ENCODE measurements around the gene VGLL2.
"Not testable (repeated sequence)": the region's sequence is repeated elsewhere in the genome, so short reads cannot be mapped to it uniquely, and the experiment has no call there.

Gene VGLL2

GRCh38 chr6:117265410-117266256, at the start of gene VGLL2:
Gene VGLL2, plus strand, starts transcription at chr6:117265558. Its CDS starts 206 bp downstream, at chr6:117265764.
- DNase-seq, result peak; percentile 66

GRCh38 chr6:117222861-117223260, 42.5 kb upstream of the VGLL2 start:
- no peak for DNase-seq

DNA sequence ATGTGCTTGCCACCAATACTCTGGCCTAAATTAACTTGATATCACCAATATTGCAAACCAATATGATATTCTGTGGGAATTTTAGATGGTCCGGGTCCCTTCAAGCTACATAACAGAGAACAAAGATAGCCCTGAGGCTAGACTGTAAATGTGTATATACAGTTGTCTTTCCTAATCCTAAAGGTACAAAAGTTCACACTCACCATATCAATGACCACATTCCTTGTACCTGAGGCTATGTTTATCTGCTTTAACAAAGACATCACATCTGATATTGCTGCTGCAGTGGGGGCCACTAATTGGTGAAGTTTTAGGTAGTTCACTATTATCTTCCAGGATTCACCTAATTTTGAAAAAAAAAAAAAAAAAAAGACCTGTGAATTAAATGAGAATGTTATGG, 38.6 kb upstream of the VGLL2 start:
- no peak for DNase-seq

DNA sequence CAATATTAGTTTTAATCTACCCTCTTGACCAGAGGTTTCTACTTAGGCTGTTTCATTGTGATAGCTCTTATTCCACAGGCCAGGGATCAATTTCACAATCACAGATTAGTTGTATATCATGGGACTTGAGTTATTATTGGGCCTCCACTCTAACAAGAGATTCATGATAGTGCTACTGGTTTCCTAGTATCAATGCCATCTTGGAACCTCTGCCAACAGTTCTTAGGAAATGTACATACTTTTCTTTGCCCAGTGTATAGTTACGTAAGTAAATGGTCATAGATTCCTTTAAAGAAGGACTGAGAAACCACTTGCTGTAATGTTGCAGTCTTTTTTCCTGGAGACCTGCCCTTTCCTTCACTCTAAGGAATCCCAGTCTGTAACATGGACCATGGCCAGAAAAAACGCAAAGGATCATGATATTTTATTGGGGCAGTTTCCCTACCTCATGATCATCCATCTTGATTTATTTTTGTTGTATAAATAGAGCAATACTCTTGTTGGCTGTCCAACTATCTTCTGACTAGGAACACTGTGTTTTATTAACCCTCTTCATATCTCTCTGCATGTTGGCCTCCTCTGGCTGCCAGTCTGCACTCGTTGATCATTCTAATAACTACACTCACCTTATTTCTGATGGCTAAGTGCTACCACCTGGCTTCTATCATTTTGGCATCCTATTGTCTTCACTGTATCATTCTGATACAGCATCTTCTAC, 38.0 kb upstream of the VGLL2 start:
- DNase-seq, result no peak

DNA sequence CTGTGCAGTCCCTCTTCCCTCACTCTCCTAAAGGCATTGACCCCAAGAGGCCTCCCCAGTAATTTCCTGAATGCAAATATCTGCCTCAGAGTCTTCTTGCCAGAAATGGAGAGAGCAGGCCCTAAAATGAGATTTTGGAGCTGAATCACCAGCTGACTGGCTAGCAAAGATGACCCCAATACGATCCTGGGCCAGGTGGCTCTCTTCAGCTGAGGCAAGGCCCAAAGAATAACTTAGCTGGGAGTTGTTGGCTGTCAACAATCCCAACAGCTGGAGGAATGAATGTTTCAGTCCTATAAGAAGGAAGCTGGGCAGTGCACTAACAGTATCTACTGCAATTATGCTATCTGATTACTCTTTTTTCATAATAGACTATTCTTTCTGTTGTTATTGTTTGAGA, 37.2 kb upstream of the VGLL2 start:
- no peak for DNase-seq

DNA sequence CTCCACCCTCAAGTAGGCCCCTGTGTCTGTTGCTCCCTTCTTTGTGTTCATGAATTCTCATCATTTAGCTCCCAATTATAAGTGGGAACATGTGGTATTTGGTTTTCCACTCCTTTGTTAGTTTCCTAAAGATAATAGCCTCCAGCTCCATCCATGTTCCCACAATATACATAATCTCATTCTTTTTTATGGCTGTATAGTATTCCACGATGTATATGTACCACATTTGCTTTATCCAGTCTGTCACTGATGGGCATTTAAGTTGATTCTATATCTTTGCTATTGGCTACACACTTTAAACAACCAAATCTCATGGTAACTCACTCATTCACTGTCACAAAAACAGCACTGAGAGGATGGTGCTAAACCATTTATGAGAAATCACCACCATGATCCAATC, 35.5 kb upstream of the VGLL2 start:
- DNase-seq, result no peak

- DNase-seq, result no peak
Measured at GRCh38 chr6:117231466-117231865, 33.9 kb upstream of the VGLL2 start.

DNA sequence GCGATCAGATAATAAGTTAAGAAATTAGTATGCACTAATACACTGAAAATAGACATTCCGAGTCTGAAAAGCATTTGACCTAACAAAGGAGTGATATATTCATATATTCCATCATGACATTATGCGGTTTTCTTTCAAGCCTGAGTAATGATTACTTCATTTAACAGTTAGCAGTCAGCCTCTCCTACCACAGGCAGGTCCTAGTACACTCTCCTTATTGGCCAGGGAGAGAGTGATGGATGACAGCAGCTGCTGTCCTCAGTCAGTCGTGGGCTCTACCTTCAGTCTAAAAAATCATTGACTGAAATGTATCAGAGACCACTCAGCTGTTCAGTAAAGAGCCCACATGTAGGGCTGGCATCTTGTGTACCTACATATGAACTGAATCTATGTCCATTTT, 33.2 kb upstream of the VGLL2 start:
- no peak for DNase-seq

- no peak for DNase-seq
Measured at GRCh38 chr6:117233145-117233544, 32.2 kb upstream of the VGLL2 start.

DNA sequence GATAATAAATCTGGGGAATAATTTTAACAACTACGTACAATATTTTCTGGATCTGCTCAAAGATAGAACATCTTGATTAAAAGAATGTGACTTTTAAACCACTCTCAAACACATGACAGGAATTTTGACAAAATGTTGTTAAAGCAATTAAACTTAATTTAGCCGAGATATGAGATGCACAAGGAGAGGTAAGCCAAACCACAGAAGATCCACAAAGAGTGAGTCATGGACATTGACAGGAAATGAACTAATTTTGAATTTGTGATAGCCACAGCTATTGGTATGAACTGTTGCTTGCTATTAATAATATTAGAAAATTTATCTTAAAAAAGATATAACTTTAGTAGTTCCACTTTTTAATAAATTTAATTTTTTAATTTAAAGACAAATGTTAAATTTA, 27.8 kb upstream of the VGLL2 start:
- DNase-seq, result no peak

GRCh38 chr6:117244571-117244970, 20.8 kb upstream of the VGLL2 start:
- not testable (repeated sequence) for DNase-seq

- not testable (repeated sequence) for DNase-seq
Measured at GRCh38 chr6:117244979-117245378, 20.4 kb upstream of the VGLL2 start.

- no peak for DNase-seq
Measured at GRCh38 chr6:117253785-117254184, 11.6 kb upstream of the VGLL2 start.

DNA sequence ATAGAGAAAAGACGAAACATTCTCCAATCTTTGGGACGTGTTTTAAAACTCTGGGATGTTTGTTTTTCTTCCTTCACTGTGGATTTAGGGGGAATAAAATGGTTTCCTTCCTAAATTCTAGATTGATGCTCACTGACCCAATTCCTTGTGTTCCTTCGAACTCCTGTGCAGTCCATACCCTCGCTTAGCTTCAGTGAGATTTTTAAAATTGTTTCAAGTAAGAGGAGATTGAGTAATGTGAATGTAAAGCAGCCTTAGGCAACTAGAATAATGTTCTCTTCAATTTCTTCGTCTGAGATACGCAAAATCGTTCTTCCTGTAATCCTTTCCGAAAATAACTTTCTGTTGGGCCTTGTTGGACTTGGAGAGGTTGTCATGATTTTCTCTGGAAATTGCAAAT, 2.6 kb upstream of the VGLL2 start:
- DNase-seq, result no peak

- no peak for DNase-seq
Measured at GRCh38 chr6:117263353-117263927, 1.9 kb upstream of the VGLL2 start.

GRCh38 chr6:117264369-117264691, 1.0 kb upstream of the VGLL2 start:
- no peak for DNase-seq

DNA sequence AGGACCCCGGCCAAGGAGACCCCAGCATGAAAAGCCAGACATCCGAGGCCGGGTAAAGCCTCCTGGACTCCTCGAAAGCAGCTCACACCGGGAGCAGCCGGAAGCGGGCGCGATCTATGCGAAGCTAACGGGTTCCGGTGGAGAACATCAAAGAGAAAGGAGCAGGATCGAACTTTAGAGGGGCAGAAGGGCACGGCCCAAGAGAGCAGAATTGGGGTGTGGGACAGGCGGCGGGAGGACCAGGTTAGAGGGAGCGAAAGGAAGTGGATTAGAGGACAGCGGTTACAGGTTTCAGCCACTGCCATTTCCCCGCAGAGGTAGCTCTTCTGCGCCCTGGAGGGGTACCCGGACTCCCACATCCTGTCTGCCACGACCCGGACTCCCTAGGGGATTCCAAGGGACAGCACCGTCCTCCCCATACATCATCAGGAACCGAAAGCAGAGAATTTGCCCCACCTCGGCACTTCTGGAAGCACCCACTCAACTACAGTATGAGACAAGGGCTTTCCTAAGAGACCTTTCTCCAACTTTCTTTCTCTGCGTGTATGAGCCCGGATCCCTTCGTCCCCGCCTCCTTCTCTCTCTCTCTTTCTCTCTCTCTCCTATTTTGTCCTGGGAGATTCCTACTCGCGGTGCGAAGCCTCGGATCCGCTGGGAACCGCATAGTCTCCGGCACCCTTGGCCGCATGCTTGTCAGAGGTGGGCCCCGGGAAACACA, 507 bp upstream of the VGLL2 start:
- DNase-seq, result no peak

DNA sequence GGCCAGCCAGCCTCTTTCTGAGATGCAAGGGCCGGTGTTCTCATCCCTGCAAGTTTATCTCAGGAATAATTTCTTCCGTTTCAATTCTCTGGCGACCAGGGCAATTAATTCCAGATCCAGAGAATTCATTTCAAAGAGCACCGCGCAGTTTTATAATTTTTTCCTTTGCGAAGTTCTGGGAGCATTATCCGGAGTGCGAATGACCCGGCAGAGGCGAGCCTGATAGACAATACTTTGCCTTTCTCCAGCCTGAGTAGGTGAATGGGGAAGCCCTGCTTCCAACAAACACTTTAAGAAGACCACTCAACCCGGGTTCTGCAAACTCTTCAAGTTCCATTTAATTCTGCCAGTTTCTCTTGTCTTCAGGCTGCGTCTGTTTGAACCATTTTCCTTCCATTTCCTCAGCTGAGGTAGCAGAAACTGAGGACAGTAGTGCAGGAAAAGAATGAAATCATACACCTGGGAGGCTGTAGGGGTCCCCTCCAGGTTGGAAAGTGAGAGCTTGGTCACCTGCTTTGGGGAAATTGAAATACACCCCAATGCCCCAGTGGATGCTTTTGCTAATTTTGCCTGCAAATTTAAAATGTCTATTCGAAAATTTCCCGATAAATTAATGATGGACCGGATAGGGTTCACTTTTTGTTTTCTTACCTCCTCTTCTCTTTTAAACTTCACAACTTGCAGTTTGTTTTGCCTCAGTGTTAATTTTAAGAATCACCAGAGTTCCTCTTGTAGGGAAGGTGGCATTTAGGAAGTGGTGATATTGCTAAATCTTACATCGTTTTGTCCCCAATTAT, 1.1 kb downstream of the VGLL2 start:
- no peak for DNase-seq

- DNase-seq, result no peak
Measured at GRCh38 chr6:117267054-117267347, 1.6 kb downstream of the VGLL2 start.

- DNase-seq, result no peak
Measured at GRCh38 chr6:117267766-117268534, 2.6 kb downstream of the VGLL2 start.

DNA sequence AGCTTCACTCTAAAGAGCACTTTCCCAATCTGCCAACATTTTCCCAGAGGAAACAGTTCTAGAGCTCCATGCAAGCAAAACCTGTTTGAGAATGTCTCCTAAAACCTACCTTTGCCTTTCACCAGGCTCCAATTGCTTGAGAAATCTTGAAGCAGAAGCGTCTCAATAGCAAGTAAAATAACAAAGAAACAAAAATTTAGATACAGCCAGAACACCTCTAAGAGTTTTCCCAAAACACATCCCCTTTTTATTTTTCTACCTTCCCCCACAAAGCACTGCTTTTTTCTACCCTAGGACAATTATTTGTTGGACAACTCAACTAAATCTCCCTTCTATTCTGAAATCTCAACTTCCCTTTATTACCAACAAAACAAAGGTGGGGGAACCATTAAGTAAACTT, 3.6 kb downstream of the VGLL2 start:
- DNase-seq, result no peak

- no peak for DNase-seq
Measured at GRCh38 chr6:117269638-117270054, 4.3 kb downstream of the VGLL2 start.
